HL-60 (cell line): Measurements from ENCODE around the gene STK25.

Experiments used
- DNase-seq, 2 experiments: peaks; one replicate each; pipeline ENCODE4 v3.0.0-alpha.2; 2010 to 2020; ENCODE audit warnings: low read depth in 1 of 2, low spot score in 1 of 2
- H3K27ac ChIP-seq: fragments of 250-450 bp; sonication (Bioruptor Pico); replicated peaks from 2 replicates; pipeline ENCODE4 v1.5.1; 2020; ENCODE audit warnings: mild to moderate bottlenecking, moderate library complexity
- H3K27me3 ChIP-seq: fragments of 250-450 bp; sonication (Bioruptor Pico); 2 replicates; pipeline ENCODE4 v1.5.1; 2021; ENCODE audit warnings: mild to moderate bottlenecking, moderate library complexity; ENCODE audit not compliant: insufficient read depth, poor library complexity, severe bottlenecking
- H3K4me3 ChIP-seq: replicated peaks from 2 replicates; pipeline ENCODE4 v1.5.1; 2011; ENCODE audit warnings: mild to moderate bottlenecking, control low read depth, low read length; ENCODE audit not compliant: insufficient read depth
- GABPA ChIP-seq: IDR thresholded peaks from 2 replicates; pipeline ENCODE4 v1.6.1; 2012; ENCODE audit warnings: low read depth
- POLR2AphosphoS5 ChIP-seq: IDR thresholded peaks from 2 replicates; pipeline ENCODE4 v1.6.1; 2012; ENCODE audit warnings: low read depth
- SPI1 ChIP-seq: IDR thresholded peaks from 2 replicates; pipeline ENCODE4 v1.6.1; 2012; ENCODE audit warnings: low read depth, mild to moderate bottlenecking, borderline replicate concordance
- TF ChIP-seq, protein P1 (sequence below): IDR thresholded peaks from one replicate; pipeline ENCODE4 v1.5.1; 2011; ENCODE audit warnings: low read length, control low read depth, inconsistent platforms; ENCODE audit not compliant: insufficient read depth
- TF ChIP-seq, protein P2 (sequence below): IDR thresholded peaks from 2 replicates; pipeline ENCODE4 v1.6.1; 2012; ENCODE audit warnings: low read depth; ENCODE audit not compliant: insufficient replicate concordance

Gene STK25

DNA sequence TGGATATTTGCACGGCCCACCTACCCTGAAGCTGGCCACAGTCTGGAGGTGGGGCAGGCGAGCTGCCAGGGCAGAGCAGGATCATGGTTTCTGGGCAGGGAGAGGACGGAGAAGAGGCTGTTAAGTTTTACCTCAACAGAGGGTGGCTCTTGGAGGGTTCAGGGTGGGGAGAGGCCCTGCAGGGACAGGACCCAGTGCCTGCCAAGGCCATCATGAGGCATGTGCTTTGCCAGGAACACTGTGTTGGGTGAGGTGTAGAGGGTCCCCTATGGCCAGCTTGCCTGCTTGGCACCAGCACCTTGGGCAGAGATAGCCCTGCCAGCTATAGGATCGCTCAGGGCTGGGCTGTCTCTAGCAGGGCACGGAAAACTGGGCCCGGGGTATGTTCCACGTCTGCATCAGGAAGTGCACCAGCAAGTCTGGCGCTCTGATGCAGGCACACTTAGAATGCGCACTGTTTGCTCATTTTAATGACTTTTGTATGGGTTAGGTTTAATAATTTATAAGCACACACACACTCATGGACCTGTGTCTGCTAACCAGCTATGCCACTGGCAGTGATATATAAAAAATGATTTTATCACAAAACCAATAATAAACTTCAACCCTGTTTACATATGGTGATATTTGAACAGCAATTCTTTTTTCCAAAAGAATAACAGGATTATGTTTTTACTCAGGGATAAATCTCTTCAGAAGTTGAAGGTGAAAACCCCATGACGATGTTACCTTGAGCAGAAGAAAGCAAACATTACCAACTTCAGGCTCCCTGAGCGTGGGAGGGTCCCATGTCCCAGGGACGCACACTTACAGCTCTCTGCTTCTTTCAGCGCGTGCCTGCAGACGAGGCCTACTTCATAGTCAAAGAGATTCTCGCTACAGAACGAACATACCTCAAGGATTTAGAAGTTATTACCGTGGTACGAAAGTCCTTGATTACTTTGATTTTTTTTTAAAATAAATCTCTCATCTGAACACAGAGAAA lies 46.4 kb downstream of the STK25 start:
- H3K27ac ChIP-seq = no peak overlapping the region
- TF ChIP-seq POLR2AphosphoS5 (no peak), GABPA (no peak), SPI1 (no peak)
- TF ChIP-seq, protein P1, sequence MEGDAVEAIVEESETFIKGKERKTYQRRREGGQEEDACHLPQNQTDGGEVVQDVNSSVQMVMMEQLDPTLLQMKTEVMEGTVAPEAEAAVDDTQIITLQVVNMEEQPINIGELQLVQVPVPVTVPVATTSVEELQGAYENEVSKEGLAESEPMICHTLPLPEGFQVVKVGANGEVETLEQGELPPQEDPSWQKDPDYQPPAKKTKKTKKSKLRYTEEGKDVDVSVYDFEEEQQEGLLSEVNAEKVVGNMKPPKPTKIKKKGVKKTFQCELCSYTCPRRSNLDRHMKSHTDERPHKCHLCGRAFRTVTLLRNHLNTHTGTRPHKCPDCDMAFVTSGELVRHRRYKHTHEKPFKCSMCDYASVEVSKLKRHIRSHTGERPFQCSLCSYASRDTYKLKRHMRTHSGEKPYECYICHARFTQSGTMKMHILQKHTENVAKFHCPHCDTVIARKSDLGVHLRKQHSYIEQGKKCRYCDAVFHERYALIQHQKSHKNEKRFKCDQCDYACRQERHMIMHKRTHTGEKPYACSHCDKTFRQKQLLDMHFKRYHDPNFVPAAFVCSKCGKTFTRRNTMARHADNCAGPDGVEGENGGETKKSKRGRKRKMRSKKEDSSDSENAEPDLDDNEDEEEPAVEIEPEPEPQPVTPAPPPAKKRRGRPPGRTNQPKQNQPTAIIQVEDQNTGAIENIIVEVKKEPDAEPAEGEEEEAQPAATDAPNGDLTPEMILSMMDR = no peak
- H3K27me3 ChIP-seq = peaks cover 33% of the 10 kb centered on the region
- no peak overlapping the region for H3K4me3 ChIP-seq
- DNase-seq = no peak

DNA sequence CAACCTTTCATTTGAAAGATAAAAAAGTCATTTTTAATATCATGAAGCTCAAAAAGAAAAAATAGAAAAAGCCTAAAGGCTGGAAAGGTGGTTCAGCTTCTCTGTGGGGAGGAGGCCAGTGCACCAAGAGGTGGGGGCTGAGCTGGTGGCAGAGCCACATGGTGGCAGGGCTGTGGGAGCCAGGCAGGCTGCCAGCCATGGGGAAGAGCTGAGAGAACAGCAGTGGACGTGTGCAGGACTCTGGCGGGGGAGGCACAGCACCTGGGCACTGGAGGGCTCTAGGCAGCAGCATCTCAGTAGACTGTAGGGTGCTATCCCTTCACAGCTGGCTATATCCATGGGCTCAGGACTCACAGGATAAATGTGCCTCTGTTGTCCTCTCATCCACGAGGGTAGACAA lies 47.8 kb downstream of the STK25 start:
- Histone ChIP-seq H3K27me3 (peaks cover 35% of the 10 kb centered on the region), H3K27ac (no peak overlapping the region), H3K4me3 (no peak overlapping the region)
- TF ChIP-seq, protein P2, sequence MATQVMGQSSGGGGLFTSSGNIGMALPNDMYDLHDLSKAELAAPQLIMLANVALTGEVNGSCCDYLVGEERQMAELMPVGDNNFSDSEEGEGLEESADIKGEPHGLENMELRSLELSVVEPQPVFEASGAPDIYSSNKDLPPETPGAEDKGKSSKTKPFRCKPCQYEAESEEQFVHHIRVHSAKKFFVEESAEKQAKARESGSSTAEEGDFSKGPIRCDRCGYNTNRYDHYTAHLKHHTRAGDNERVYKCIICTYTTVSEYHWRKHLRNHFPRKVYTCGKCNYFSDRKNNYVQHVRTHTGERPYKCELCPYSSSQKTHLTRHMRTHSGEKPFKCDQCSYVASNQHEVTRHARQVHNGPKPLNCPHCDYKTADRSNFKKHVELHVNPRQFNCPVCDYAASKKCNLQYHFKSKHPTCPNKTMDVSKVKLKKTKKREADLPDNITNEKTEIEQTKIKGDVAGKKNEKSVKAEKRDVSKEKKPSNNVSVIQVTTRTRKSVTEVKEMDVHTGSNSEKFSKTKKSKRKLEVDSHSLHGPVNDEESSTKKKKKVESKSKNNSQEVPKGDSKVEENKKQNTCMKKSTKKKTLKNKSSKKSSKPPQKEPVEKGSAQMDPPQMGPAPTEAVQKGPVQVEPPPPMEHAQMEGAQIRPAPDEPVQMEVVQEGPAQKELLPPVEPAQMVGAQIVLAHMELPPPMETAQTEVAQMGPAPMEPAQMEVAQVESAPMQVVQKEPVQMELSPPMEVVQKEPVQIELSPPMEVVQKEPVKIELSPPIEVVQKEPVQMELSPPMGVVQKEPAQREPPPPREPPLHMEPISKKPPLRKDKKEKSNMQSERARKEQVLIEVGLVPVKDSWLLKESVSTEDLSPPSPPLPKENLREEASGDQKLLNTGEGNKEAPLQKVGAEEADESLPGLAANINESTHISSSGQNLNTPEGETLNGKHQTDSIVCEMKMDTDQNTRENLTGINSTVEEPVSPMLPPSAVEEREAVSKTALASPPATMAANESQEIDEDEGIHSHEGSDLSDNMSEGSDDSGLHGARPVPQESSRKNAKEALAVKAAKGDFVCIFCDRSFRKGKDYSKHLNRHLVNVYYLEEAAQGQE = no peak
- TF ChIP-seq SPI1 (no peak), GABPA (no peak), POLR2AphosphoS5 (no peak)
- TF ChIP-seq, protein P1 = no peak
- DNase-seq = no peak

DNA sequence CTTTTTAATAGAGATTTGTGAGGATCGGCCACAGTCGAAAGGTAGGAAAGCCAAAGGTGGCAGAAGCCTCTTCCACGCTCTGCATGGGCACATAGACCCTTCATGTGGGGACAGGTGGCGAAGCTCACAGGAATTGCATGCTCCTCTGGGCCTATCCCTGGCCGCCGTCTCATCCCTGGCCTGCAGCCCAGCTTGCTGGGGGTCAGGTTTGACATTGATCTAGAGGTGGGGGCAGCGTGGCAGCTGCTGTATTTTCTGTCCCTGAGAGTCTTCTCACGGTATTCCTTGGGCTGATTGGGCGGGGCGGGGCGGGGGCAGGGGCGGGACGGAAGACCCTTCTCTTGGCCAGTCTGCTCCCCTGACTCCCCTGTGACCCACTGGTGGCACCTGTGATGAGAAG lies 48.9 kb downstream of the STK25 start:
- TF ChIP-seq SPI1 = no peak
- no peak for TF ChIP-seq POLR2AphosphoS5
- TF ChIP-seq, protein P1 = no peak
- TF ChIP-seq, protein P2 = no peak
- no peak for TF ChIP-seq GABPA
- Histone ChIP-seq H3K4me3 (no peak overlapping the region), H3K27me3 (peaks cover 39% of the 10 kb centered on the region), H3K27ac (no peak overlapping the region)
- DNase-seq = no peak

DNA sequence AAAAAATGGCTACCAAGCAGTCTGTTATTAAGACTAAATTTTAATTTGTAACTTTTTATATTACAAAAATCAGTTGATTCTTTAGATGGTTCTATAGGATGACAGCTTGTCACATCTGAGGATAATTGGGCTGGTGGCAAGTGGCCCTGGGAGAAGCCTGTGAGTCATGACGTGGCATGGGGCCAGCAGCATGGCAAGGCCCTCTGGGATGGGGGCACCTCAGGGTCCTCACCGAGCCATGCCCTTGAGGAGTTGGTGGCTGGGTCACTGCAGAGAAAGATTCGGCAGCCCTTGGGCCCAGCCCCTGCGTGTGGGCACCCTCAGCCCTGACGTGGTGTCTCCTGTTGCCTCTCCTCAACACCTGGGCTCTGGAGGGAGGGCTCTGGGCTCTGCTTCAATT lies 49.7 kb downstream of the STK25 start:
- H3K27ac ChIP-seq = no peak overlapping the region

More for the DNA sequence above, 49.7 kb downstream of the STK25 start:
- TF ChIP-seq GABPA = no peak
- no peak for TF ChIP-seq POLR2AphosphoS5
- TF ChIP-seq, protein P2 = no peak
- TF ChIP-seq, protein P1 = no peak
- no peak for TF ChIP-seq SPI1
- Histone ChIP-seq H3K27me3 (peaks cover 34% of the 10 kb centered on the region), H3K4me3 (no peak overlapping the region)
- no peak for DNase-seq
